Activated CD4-positive, CD25-positive, alpha-beta regulatory T cell treated with anti-CD3 and anti-CD28 coated beads, Interleukin-2, amount 50 U/mL, for 72 hours (primary cell): Measurements from ENCODE around the gene RINL.

Source experiments
- DNase-seq: peaks from one replicate; pipeline ENCODE4 v3.0.0; 2021

Gene RINL

DNA sequence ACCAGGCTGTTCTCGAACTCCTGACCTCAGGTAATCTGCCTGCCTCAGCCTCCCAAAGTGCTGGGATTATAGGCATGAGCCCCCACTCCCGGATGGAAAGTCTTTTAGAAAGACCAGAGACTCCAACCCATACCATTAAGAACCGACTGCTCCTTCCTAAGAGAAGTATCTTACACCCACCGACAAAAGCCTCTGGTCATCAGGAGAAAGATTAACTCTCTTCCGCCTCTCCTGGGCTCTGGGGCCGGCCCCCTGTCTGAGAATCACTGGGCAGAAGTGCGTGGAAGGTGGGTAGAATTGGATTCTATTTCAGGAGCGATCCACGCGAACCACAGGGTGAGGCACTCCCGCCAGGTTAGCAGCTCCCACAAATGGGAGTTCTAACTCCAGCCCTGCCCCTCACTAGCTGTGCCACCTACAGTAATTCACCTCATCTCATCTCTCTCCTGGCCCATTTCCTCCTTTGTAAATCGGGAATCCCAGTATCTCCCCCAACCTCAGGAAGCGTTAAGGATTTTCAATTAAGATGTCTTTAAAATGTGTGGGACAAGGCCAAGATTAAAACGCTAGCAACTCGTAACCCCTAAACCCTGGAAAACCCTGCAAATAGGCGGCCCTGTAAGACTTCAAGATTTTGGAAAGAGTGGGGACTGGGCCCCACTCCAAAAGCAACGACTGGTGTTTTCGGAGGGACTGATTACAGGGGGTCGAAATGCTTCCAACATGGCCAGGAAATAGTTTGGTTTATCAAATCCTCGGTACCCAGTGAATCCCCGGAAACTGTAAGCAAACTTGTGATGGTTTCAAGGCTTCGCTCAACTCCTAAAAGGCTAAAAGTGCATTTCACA is 29.6 kb downstream of the RINL start:
- DNase-seq: no peak

DNA sequence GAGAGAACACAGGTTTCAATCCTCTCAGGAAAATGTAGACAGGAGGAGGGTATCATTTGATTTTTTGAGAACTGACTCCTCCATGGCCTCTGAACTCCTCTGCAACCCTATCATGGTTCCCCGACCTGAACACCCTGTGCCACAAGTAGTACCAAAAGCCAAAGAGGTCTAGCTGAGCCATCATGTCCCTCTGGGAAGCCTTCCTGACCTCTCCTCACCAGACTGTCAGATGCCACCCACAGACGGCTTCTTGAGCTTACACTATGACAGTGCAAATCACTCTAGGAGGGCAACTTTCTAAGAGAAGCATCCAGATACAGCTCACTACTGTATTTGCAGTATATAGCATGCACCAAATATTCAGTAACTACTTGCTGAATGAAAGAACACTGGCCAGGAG is 32.0 kb downstream of the RINL start:
- DNase-seq: no peak

DNA sequence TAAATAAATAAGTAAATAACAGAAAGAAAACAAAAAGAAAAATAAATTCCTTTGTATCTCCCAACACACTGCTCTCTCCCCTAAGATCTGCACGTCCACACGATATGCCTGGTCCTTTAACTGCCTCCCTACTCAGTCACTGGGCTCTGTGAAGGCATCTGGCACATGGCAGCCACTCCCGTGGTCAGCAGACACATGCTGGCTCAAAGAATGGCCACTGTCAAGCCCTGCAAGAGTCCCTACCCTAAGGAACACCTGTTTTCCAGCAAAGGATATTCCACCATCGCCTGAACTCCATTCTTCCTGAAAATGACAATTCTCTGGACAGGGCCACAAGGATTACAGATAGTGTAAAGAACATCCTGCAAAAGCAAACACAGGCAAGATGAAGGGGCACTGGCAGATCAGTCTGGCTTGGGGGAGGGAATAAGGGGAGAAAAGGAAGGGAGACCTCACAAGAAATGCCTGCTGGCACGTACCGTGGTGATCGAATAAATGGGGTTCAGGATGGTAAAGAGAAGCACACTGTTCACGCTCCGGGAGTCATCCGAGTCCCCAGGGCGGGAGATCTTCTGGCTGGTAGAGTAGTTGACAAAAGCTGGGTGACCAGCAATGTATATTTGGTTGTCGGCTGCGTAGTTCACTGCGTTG is 32.6 kb downstream of the RINL start:
- no peak for DNase-seq

DNA sequence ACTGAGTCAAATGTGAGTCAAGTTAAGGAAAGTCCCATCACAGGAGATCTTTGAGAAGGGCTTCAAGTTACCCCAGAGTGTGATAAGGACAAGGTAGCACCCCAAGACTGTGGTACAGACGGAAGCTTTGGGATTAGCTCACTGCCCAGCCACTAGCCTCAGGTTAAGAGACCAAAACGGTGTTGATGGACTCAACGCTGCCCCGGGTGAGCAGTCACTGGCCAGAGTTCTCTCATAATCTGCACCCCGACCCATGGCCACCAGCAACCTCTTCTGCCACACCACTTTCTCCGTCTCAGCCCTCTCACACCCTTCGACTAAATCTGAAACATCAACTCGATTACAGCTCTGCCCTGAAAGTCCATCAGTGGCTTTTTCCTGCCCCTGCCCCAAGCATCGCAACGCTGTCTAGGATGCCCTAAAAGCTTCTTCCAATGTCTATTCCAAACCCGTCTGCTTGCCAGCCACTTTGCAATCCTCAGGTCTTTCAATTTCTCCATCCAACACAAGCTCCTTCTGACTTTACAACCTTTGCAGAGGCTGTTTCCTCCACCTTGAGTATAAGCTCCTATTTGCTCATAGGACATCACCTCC is 33.9 kb downstream of the RINL start:
- DNase-seq: no peak

DNA sequence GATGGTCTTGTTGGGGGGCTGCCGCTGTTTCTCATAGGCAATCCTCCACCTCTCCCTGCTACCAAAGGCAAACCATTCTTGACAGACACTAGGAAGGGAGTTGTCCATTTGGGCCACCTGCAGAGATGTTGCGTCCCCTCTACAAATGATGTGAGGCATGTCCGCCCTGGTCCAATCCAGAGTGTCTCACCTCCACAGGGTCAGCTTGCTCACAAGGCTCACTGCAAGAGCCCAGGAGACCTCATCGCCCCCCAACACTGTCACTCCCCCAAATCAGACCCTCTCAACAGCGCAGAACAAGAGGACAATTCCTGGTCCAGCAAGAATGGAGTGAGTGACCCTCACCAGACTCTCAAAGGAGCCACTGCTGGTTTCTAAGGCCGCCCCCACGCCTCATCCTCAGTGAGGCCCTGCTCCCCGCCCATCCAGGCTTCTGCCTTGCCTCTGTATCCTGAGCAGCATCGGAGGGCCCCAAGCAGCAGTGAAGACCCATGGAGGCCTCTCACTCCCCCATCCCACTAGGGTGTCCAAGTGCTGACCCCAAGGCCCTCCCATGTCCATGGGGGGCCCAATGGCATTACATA is 34.8 kb downstream of the RINL start:
- DNase-seq: no peak

DNA sequence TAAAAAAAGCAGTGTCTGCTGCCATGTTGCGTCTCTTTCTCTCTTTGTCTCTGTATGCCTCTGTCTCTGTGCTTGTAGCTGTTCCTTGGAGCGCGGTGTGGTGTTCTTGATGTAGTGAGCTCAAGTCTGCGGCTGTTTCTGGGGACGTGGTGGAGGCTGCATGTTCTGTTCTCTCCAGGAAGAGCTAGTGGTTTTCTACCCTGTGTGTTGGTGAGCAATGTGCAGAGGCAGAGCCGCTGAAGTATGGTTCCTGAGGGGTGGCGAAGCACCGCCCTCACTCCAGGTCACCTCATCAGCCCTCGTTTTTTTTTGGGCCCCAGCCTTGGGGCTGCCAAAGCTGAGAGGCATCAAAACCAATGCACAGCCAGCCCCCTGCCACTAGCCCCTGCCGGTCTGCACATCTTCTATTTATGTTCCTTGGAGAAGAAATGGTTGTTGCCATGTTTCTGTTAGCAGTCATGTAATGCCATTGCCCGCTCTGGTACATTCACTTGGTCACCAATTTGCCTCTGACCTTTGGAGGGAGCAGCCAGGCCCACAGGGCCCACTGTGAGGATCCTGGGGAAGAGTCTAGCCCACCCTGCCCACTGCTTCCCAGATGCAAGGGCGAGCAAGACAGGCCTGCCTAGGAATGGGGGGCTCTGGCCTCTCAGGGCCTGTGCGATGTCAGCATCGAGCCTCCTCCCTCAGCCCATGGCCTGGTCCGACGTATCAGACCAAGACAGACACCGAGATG is 35.5 kb downstream of the RINL start:
- no peak for DNase-seq

DNA sequence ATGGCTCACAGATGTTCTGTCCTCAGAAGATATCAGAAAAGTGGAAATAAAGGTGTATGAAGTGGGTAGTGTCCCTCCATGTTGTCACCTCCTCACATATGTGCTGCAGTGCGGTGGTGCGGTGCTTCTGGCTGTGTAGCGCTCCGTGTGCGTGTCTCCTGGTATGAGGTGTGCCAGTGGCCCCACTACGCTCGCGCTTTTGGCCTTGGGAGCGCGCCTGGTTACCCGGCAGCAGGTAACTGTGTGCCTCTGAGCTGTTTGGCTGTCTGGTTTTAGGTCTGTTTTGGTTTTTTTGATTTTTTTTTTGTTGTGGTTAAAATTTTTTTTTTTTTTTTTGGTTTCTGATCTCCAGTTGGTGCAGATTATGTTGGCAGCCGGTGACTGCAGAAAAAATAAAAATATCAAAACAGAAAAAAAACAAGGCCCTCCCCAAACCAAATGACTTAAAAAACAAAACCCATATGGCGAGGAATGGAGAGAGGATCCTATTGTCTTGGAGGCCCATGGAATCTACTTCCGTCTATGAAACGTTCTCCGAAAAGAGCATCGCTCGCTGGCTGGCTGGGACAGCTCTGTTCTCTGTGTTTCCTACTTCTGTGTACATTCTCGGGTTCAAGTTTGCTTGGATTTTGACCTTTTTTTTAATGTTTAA is 36.2 kb downstream of the RINL start:
- DNase-seq: no peak

DNA sequence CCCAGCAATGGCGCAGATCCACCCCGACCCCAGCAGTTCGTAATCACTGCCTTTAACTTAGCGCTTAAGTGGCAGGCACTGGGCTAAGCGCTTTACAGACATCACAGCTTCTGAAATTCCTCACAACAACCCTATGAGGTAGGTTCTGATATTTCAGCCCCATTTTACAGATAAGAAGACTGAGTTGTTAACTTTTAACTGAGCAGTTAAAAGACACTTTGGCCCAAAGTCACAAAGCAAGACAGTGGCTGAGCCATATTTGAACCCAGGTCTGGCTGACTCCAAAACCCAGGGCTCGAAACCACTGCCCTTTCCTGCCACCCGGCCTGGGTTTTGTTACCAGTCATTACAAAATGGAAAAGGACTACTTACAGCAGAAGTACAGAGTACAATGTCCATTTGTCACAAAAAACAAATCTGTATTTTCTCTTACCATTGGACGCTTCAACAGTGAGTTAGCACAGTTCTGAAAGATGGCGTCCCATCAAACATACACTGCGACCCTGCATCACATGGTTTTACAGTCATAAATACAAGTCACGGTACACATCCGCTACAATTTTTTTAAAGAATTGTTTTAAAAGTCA is 36.8 kb downstream of the RINL start:
- DNase-seq: no peak

DNA sequence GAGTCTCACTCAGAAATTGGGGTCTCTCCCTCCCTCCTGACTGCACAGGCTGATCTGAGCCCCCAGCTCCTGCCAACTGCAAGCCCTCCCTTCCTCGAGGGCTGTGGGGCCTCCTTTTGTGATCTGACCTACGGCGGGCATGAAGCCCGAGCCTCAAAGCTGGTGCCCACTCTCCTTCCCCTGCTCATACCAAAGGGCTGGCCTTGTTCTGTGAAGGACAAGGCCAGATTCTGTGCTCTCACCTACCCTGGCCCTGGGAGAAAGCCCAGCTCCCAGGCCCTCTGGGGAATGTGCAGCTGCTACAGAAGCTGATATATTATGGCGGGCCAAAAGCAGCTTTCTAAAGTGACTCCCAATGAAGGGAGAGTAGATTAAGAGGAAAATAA is 37.5 kb downstream of the RINL start:
- no peak for DNase-seq

DNA sequence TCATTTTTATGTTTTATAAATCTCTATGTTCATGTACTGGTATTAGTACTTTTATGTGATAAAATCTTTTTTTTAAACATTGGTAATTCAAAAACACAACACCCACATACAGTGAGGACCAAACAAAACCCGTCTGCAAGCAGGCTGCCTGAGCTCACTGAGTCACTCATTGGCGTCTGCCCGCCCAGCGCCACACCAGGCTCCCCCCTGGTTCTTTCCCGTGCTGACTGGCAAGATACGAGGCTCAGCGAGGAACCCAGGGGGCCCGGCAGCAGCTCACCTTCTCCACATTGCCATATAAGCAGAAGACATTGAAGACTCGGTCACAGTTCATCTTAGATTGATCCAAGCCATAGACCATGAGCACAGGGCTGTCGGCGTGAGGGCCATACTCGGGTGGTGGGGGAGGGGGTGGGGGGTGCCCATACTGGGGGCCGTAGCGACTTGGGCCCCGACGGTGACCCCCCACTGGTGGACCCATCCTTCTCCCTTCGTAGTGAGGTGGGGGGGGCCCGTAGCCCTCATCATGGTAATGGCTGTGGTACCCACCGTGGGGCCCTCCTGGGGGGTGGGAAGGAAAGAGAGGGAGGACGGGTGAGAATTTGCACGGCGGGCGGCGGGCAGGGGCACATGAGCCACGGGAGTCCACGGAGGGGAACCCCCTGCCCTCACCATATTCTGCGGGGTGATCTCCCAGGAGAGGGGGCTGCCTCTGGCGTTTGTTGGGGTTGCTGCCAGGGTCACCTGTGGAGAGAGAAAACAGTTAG is 38.1 kb downstream of the RINL start:
- DNase-seq: no peak

DNA sequence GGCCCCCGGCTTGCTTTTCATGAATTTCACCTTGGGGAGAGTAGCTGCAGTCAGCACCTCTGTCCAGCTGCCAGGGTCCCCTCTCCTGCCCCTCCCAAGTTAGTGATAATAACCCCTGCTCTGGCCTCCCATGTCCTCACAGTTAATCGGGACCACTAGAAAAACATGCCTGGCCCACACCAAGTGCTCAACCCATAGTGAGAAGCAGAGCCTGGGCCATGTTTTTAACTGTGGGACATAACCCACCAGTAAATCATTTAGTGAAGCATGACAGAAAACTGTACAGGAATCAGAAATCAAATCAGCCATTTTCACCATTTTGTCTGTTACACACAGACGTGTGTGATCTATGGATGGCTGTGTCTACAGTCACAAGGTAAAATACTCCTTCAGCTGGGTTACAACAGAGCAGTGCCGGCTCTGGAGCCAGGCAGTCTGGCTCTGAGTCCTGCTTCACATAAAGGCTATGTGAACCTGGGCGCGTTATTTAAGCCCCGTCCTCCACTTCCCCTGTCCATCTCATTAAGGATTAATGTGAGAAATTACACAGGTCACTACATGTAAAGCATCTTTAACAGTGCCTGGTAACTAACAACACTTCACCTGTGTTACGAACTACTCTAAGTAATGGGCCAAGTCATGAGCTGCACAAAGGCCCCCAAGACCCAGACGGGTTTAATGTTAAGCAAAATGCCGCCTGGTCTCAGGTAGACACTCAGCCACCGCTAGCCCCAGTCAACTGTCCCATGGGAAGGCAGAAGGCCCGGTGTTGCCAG is 38.9 kb downstream of the RINL start:
- no peak for DNase-seq

DNA sequence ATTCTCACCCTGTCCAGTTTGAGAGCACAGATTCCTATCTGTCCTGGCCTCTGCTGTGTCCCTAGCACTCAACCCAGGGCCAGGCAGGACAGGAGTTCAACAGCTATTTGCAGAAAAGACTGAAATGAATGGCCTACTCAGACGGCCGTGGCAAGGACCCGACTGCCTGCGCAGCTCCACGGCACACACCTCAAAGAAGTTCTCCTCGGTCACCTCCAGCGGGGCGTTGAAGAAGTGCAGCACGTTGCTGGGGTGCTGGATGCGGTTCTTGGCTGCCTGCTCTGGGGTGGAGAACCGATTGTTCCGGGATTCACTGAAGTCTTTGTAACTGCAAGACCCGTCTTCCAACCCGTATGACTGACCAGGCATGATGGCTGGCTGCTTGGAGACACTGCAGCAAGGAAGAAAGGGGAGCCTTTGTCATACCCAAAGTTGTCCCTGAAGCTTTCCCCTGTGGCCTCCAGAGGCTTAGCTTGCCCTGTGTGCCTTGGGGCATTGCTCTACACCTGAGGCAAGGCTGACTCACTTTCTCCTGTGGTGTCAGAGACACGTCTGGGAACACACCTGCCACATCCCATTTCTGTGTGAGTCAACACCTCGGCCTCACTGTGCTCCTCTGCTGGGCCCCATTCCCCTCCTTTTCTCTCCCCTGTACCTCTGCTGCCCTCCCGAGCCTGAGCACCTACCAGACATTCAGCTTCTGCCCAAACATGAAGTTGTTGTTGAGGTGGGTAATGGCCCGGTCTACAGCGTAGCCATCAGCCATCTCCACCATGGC is 39.7 kb downstream of the RINL start:
- DNase-seq: no peak

DNA sequence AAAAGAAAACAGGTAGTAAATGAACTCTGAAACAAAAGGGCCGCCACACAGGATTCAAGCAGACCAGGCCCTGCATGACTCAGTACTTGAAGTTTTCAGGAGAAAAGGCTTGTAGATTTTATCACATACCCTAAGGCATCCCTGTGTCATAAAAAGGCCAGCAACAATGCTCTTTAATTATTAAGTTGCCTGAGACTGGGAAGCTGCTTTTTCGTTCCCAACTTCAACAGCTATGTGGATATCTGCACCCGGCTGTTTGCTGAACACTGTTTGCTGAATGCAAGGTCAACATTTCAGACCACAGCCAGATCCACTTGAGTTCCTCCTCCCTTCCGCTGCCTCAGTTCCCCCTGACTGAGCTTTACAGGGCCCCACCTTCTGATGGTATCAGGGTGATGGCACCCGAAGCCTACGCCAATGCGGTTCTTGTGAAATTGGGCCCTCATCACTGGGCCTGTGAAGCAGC is 40.4 kb downstream of the RINL start:
- no peak for DNase-seq

DNA sequence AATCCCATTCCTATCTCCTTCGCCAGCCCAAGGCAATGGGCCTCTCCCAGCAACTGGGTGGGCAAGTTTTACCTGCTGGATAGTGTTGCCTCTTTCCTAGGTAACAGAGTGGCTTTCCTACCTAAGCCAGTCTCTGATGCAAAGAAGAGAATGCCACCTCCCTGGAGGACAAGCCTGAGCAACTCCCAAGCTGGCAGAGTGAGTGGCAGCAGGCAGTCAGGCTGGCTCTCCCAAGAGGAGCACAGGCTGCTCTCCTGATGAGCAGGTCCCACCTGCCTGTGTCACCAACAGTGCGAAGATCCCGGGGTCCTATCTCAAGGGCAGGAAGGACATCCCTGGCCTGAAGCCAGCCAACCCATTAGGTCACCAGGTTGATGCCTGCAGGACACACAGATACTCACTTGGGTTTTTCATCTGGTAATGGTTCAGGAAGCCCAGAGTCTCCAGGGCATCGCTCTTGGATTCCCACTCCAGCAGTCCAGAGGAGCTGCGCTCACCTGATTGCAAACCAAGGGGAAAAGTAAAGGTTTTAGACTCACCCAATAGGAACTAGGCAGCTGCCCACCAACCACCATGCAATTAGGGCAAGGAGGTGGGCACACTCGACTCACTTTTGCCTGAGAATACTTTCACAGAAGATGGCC is 41.0 kb downstream of the RINL start:
- DNase-seq: no peak

DNA sequence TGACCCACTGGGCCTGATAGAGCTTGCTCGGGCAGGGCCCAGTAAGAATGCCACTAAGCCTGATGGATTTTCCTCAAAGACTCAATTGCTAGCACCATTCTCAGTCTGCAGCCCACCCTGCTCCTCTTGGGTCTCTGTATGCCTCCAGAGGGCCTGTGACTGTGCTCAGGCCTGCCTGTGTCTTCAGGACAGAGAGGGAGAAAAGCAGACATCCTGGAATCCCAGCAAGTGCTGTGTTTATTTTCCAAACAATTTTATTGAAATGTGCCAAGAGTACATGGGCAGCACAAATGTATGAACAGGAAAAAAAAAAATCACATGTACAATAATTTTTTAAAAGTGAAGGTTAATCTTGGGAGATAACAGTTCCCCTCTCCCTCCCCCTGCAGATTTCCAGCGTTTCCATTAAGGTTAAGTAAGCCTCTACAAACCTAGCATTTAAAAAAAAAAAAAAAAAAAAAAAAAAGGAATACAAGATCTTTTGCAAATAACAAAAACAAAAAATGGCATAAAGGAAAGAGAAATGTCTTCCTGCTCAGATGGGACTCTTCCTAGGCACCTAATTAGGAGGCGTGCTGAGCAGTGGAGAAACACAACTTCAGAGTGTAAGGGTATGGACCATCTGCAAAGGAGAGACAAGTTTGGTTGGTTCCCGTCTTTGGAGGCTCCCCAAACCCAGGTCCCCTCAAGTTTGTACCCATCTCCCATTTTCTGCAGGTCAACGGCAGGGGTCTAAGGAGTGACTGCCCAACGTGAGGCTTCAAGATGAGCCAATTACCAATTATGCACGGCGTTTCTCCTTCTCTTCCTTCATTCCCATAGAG is 41.7 kb downstream of the RINL start:
- no peak for DNase-seq

DNA sequence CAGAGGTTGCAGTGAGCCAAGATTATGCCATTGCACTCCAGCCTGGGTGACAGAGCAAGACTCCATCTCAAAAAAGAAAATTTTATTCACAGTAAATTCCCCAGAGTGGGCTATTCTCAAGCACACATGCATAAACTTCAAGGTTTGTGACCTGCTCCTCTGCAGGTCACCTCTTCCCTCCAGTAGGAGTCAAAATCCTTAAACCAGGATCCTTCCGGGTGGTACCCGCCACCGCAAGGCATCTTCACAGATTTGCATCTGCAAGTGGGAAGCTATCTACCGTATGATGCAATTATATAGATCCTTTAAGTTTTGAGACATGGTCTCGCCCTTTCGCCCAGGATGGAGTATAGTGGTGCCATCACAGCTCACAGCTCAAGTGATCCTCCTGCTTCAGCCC is 43.5 kb downstream of the RINL start:
- no peak for DNase-seq

DNA sequence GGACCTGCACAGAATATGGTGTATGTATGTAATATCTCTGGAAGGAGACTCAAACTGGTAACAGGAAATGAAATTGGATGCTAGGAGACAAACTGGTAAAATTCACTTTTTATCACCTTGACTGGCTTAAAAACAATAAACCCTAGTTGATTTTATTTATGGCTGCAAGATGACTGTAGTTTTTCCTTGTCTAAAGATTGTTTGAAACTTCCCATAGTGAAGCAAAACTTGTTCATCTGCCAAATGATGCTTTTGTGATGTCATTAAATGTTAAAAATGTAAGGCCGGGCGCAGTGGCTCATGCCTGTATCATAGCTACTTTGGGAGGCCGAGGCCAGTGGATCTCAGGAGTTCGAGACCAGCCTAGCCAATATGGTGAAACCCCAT is 44.0 kb downstream of the RINL start:
- DNase-seq: no peak

DNA sequence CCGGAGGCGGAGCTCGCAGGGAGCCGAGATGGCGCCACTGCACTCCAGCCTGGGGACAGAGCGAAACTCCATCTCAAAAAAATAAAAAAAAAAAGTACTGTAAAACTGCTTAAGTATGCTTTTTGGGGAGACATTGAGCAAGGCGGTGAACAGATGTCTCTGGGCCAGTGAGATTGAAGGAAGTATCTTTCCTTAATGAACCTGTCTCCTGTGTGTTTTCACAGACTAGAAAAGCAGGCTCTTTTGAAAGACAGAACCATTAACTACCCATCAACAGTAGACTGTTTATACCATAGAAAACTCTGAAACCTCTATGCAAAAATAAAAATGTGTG is 45.0 kb downstream of the RINL start:
- no peak for DNase-seq
